Adrenal gland (tissue), 5 donors: ENCODE data around the gene COL18A1.

ENCODE experiments used
- POLR2A ChIP-seq, 2 donors: fragments of 450-650 bp; IDR thresholded peaks; one replicate each; pipeline ENCODE4 v1.6.1; 2017; ENCODE audit warnings: antibody characterized with exemption in 2 of 2, mild to moderate bottlenecking in 2 of 2, moderate library complexity in 1 of 2
- TF ChIP-seq, protein P1 (sequence below), 6 experiments: fragments of 450-650 bp in 4 of 6; fragments of 200-600 bp in 2 of 6; sonication (generic) in 1 of 6; IDR thresholded peaks; 1 replicate in 5 of 6; 2 replicates in 1 of 6; pipeline versions ENCODE4 v1.5.1 to v1.8.0; 2016 to 2021; ENCODE audit warnings: antibody characterized with exemption in 6 of 6, mild to moderate bottlenecking in 2 of 6, moderate library complexity in 1 of 6
- donor health status: DM: no; HTN: no; CAD: no.

DNA sequence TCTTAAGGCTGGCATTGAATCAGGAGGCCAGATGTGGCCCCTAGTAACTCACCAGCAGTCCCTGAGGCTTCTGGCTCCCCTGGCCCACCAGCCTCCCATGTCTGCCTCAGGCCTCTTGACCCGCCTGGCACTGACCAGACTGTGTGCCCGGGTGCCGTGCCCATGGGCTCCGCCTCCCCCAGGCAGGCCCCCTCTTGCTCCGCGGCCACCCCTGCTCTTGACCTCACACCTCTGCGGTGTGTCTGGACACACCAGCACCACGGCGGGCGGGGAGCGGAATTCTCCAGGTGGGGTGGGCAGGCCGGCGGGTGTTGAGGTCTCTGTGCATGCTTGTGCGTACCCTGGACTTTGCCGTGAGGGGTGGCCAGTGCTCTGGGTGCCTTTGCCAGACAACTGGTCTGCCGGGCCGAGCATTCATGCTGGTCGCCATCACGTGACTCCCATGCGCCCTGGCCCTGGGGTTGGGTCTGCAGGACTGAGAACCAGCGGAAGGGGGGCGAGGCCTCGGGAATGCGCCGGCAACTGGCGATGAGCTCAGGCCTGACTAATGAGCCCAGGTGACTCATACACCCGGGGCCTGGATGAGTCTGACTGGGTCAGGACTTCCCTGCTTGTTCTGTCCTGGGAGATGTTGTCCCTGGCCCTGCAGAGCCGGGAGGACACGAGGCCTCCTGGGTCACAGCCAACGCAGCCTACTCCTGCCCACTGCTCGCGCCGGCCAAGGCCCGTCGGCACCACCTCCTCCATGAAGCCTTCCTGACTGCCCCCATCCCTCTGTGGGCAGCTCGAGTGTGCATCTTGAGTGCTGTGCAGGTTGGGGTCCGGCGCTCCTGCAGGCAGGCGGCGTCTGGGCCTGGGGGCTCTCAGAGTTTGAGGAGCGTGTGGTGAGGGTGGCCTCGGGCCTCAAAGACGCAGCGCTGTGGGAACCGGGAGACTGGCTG is 22.6 kb downstream of the COL18A1 start:
- peak in 1 of 2 donors; percentile 34 for TF ChIP-seq POLR2A (IDR thresholded peaks at IDR 0.05)
- TF ChIP-seq, protein P1, sequence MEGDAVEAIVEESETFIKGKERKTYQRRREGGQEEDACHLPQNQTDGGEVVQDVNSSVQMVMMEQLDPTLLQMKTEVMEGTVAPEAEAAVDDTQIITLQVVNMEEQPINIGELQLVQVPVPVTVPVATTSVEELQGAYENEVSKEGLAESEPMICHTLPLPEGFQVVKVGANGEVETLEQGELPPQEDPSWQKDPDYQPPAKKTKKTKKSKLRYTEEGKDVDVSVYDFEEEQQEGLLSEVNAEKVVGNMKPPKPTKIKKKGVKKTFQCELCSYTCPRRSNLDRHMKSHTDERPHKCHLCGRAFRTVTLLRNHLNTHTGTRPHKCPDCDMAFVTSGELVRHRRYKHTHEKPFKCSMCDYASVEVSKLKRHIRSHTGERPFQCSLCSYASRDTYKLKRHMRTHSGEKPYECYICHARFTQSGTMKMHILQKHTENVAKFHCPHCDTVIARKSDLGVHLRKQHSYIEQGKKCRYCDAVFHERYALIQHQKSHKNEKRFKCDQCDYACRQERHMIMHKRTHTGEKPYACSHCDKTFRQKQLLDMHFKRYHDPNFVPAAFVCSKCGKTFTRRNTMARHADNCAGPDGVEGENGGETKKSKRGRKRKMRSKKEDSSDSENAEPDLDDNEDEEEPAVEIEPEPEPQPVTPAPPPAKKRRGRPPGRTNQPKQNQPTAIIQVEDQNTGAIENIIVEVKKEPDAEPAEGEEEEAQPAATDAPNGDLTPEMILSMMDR (IDR thresholded peaks at IDR 0.05) = peak in 1 of 6 experiments; percentile 2
